K562 (cell line): ENCODE measurements around the gene NUP188. TPM values are rescaled to one million over a fixed set of nuclear protein-coding genes. Genes with fewer than 3 reads are reported as not detected.
A peak's percentile ranks its signal among the peaks of the same experiment; 100 is the strongest.

Source experiments
- CBX1 ChIP-seq: sonication (generic); IDR thresholded peaks from 2 replicates; pipeline ENCODE4 v1.6.1; 2016; ENCODE audit warnings: antibody characterized with exemption, low read depth, mild to moderate bottlenecking
- DACH1 ChIP-seq: fragments of 450-650 bp; IDR thresholded peaks from 2 replicates; pipeline ENCODE4 v1.6.1; 2018; ENCODE audit not compliant: partially characterized antibody
- EP400 ChIP-seq: fragments of 450-650 bp; IDR thresholded peaks from 2 replicates; pipeline ENCODE4 v1.6.1; 2017; ENCODE audit warnings: antibody characterized with exemption, mild to moderate bottlenecking, moderate library complexity
- FOXM1 ChIP-seq, 2 experiments: fragments of 450-650 bp in 1 of 2; sonication (generic) in 1 of 2; formaldehyde crosslinking in 1 of 2; IDR thresholded peaks; 2 replicates each; pipeline versions ENCODE4 v1.6.1 to v1.9.0; 2017 to 2022; ENCODE audit warnings: low read depth in 2 of 2, mild to moderate bottlenecking in 2 of 2, missing genetic modification reagents in 1 of 2, moderate library complexity in 1 of 2
- ILF3 ChIP-seq: fragments of 450-650 bp; IDR thresholded peaks from 2 replicates; pipeline ENCODE4 v1.6.1; 2018; ENCODE audit warnings: antibody characterized with exemption, mild to moderate bottlenecking, moderate library complexity, borderline replicate concordance
- KHSRP ChIP-seq: fragments of 450-650 bp; IDR thresholded peaks from 2 replicates; pipeline ENCODE4 v1.6.1; 2017
- L3MBTL2 ChIP-seq: fragments of 450-650 bp; IDR thresholded peaks from 2 replicates; pipeline ENCODE4 v1.6.1; 2016; ENCODE audit warnings: mild to moderate bottlenecking, moderate library complexity
- MCM2 ChIP-seq: fragments of 450-650 bp; IDR thresholded peaks from 2 replicates; pipeline ENCODE4 v1.6.1; 2017; ENCODE audit warnings: low read depth, mild to moderate bottlenecking
- MCM3 ChIP-seq: fragments of 450-650 bp; IDR thresholded peaks from 2 replicates; pipeline ENCODE4 v1.6.1; 2016
- SMC3 ChIP-seq: conservative IDR thresholded peaks from 2 replicates; pipeline ENCODE4 v1.6.1; 2011; ENCODE audit warnings: low read depth, low read length, improper control_type of control experiment; ENCODE audit not compliant: insufficient read depth
- SOX6 ChIP-seq: fragments of 450-650 bp; IDR thresholded peaks from 2 replicates; pipeline ENCODE4 v1.6.1; 2014; ENCODE audit warnings: mild to moderate bottlenecking
- TCF3 ChIP-seq: sonication (generic); formaldehyde crosslinking; IDR thresholded peaks from 2 replicates; pipeline ENCODE4 v1.4.0; 2020; ENCODE audit warnings: mild to moderate bottlenecking, missing genetic modification reagents
- TRIM24 ChIP-seq, 2 experiments: fragments of 450-650 bp; IDR thresholded peaks; 2 replicates each; pipeline ENCODE4 v1.6.1; 2016
- ZBTB8A ChIP-seq: fragments of 450-650 bp; IDR thresholded peaks from 2 replicates; pipeline ENCODE4 v1.6.1; 2018; ENCODE audit warnings: mild to moderate bottlenecking, moderate library complexity; ENCODE audit not compliant: partially characterized antibody
- ZNF282 ChIP-seq: sonication (generic); formaldehyde crosslinking; IDR thresholded peaks from 2 replicates; pipeline ENCODE4 v1.8.1; 2023; ENCODE audit warnings: missing genetic modification reagents
- ZNF316 ChIP-seq: fragments of 450-650 bp; IDR thresholded peaks from 2 replicates; pipeline ENCODE4 v1.6.1; 2016
- ZNF347 ChIP-seq: fragments of 450-650 bp; formaldehyde crosslinking; IDR thresholded peaks from 2 replicates; pipeline ENCODE4 v1.4.0; 2020; ENCODE audit warnings: low read depth, mild to moderate bottlenecking, moderate library complexity
- polyA plus RNA-seq, 8 experiments: library from polyadenylated mRNA; depleted of rRNA in 4 of 8; stranded (reverse) in 5 of 8; unstranded in 3 of 8; fragments of >200 nt; fragmentation: Nextera tagmentation in 2 of 8; fragmentation: Illumina TruSeq in 1 of 8; extraction: Ambion mirVana in 2 of 8; extraction: Trizol in 1 of 8; gene quantifications; 2 replicates each; pipeline versions ENCODE4 v1.2.1 to v1.2.3, GENCODE V29; 2011 to 2014; ENCODE audit warnings: inconsistent platforms in 1 of 8, missing spikeins in 1 of 8
- total RNA-seq, 7 experiments: library from RNA; depleted of rRNA in 6 of 7; stranded (reverse); fragments of >200 nt in 6 of 7; fragmentation: Illumina TruSeq in 2 of 7; extraction: Trizol in 2 of 7; gene quantifications; 2 replicates each; pipeline versions ENCODE4 v1.2.1 to v1.2.3, GENCODE V29; 2011 to 2021; ENCODE audit warnings: low replicate concordance in 1 of 7
- TF ChIP-seq, protein P1 (sequence below): IDR thresholded peaks from 2 replicates; pipeline ENCODE4 v1.6.1; 2014; ENCODE audit warnings: antibody characterized with exemption
- TF ChIP-seq, protein P2 (sequence below): sonication (generic); formaldehyde crosslinking; IDR thresholded peaks from 2 replicates; pipeline ENCODE4 v1.9.0; 2022; ENCODE audit warnings: mild to moderate bottlenecking, missing genetic modification reagents
- TF ChIP-seq, protein P3 (sequence below): fragments of 450-650 bp; formaldehyde crosslinking; IDR thresholded peaks from 2 replicates; pipeline ENCODE4 v1.4.0; 2020; ENCODE audit warnings: mild to moderate bottlenecking, moderate library complexity
- TF ChIP-seq, protein P4 (sequence below): IDR thresholded peaks from 2 replicates; pipeline ENCODE4 v1.6.1; 2011; ENCODE audit warnings: borderline replicate concordance, low read depth, mild to moderate bottlenecking, moderate library complexity, low read length; ENCODE audit not compliant: insufficient read depth, poor library complexity, severe bottlenecking
- TF ChIP-seq, protein P5 (sequence below): fragments of 450-650 bp; formaldehyde crosslinking; IDR thresholded peaks from 2 replicates; pipeline ENCODE4 v1.4.0; 2022; ENCODE audit warnings: missing genetic modification characterization

The NUP188 gene
- total and polyA plus RNA-seq, 9 of the 15 experiments (the other 6 are each of a cell fraction or from before 2014, with no cell fraction given) = 11.7 to 135 (median 70.6) TPM

DNA sequence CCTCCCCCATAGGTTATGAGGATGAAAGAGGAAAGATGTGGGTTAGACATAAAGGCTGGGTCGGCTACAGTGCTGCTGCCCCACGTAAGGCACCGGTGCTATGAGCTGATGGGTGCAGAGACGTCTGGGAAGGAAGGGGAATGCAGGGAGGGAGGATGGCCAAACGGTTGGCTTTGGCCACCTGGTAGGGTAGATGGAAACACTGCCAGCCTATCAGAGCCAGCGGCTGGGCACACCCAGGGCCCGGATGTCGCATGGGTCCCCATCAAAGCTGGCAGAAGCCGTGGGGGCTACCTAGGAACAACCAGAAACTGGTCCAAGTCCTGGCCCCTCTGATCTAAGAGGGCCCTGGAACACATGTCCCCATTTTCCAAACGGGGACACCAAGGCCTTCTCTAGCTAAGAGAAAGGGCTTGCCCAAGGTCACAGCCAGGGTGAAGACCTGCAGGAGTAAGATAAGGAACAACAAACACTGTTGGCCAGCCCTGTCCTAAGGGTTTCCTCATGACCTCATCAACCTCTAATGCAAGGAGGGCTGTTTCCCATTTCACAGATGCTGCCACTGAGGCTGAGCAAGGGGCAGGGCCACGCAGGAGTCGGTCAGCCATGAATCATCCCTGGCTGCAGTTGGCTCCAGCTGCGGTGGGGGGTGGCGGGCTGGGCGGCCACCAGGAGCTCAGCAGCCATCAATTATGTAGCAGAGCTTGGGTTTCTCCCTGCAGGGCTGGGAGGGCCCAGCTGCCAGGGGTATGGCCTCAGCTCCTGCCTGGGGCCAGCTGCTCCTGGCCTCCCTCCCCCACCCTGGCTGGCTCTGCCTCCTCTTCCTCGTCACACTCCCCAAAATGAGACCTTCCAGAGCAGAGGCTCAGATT, 75.8 kb downstream of the NUP188 start (continued):
- TF ChIP-seq ILF3 (no peak), ZNF282 (CRISPR knock-in tag) (no peak), KHSRP (no peak), EP400 (peak; percentile 49; the same call in 1 of the 2 replicates), MCM2 (no peak), SOX6 (peak; percentile 81), CBX1 (peak; percentile 98), SMC3 (no peak), FOXM1 (IDR thresholded peaks at IDR 0.05; ENCODE audit: low read depth) (peak; percentile 63; the same call in 1 of the 2 replicates), FOXM1 (CRISPR knock-in tag; IDR thresholded peaks at IDR 0.05; ENCODE audit: low read depth) (no peak; the same call in 1 of the 2 replicates), TCF3 (peak; percentile 90), TRIM24 (IDR thresholded peaks at IDR 0.05) (peak; percentile 58 to 73; a peak in 3 of 4 replicates), MCM3 (no peak), L3MBTL2 (no peak), ZBTB8A (no peak), ZNF347 (CRISPR knock-in tag) (no peak), DACH1 (peak; percentile 91), ZNF316 (no peak)
- TF ChIP-seq, protein P1, sequence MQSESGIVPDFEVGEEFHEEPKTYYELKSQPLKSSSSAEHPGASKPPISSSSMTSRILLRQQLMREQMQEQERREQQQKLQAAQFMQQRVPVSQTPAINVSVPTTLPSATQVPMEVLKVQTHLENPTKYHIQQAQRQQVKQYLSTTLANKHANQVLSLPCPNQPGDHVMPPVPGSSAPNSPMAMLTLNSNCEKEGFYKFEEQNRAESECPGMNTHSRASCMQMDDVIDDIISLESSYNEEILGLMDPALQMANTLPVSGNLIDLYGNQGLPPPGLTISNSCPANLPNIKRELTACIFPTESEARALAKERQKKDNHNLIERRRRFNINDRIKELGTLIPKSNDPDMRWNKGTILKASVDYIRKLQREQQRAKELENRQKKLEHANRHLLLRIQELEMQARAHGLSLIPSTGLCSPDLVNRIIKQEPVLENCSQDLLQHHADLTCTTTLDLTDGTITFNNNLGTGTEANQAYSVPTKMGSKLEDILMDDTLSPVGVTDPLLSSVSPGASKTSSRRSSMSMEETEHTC = no peak
- TF ChIP-seq, protein P2, sequence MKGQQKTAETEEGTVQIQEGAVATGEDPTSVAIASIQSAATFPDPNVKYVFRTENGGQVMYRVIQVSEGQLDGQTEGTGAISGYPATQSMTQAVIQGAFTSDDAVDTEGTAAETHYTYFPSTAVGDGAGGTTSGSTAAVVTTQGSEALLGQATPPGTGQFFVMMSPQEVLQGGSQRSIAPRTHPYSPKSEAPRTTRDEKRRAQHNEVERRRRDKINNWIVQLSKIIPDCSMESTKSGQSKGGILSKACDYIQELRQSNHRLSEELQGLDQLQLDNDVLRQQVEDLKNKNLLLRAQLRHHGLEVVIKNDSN (CRISPR knock-in tag) = peak; percentile 38; the same call in 1 of the 2 replicates
- TF ChIP-seq, protein P3, sequence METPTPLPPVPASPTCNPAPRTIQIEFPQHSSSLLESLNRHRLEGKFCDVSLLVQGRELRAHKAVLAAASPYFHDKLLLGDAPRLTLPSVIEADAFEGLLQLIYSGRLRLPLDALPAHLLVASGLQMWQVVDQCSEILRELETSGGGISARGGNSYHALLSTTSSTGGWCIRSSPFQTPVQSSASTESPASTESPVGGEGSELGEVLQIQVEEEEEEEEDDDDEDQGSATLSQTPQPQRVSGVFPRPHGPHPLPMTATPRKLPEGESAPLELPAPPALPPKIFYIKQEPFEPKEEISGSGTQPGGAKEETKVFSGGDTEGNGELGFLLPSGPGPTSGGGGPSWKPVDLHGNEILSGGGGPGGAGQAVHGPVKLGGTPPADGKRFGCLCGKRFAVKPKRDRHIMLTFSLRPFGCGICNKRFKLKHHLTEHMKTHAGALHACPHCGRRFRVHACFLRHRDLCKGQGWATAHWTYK (CRISPR knock-in tag) = no peak
- TF ChIP-seq, protein P4, sequence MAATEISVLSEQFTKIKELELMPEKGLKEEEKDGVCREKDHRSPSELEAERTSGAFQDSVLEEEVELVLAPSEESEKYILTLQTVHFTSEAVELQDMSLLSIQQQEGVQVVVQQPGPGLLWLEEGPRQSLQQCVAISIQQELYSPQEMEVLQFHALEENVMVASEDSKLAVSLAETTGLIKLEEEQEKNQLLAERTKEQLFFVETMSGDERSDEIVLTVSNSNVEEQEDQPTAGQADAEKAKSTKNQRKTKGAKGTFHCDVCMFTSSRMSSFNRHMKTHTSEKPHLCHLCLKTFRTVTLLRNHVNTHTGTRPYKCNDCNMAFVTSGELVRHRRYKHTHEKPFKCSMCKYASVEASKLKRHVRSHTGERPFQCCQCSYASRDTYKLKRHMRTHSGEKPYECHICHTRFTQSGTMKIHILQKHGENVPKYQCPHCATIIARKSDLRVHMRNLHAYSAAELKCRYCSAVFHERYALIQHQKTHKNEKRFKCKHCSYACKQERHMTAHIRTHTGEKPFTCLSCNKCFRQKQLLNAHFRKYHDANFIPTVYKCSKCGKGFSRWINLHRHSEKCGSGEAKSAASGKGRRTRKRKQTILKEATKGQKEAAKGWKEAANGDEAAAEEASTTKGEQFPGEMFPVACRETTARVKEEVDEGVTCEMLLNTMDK = no peak
- TF ChIP-seq, protein P5, sequence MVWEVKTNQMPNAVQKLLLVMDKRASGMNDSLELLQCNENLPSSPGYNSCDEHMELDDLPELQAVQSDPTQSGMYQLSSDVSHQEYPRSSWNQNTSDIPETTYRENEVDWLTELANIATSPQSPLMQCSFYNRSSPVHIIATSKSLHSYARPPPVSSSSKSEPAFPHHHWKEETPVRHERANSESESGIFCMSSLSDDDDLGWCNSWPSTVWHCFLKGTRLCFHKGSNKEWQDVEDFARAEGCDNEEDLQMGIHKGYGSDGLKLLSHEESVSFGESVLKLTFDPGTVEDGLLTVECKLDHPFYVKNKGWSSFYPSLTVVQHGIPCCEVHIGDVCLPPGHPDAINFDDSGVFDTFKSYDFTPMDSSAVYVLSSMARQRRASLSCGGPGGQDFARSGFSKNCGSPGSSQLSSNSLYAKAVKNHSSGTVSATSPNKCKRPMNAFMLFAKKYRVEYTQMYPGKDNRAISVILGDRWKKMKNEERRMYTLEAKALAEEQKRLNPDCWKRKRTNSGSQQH = no peak
